PFSK-1 (cell line): ENCODE measurements around the gene TMEM168.

ENCODE experiments used
- POLR2AphosphoS5 ChIP-seq: IDR thresholded peaks from 2 replicates; pipeline ENCODE4 v1.6.1; 2012; ENCODE audit warnings: low read depth, mild to moderate bottlenecking, control low read depth, low read length, moderate library complexity
- SIN3A ChIP-seq: IDR thresholded peaks from 2 replicates; pipeline ENCODE4 v1.6.1; 2012; ENCODE audit warnings: mild to moderate bottlenecking, low read length, moderate library complexity, borderline replicate concordance; ENCODE audit not compliant: insufficient read depth

- no peak for TF ChIP-seq POLR2AphosphoS5
- TF ChIP-seq SIN3A, result no peak
Observed at GRCh38 chr7:112745635-112746034, 44.6 kb downstream of the TMEM168 start.
